Lower leg skin (tissue), 3 donors: ENCODE data around the gene HEMK1.

Experiments used
- POLR2A ChIP-seq, 2 donors: fragments of 450-650 bp; IDR thresholded peaks; one replicate each; pipeline ENCODE4 v1.6.1; 2016 to 2017; ENCODE audit warnings: antibody characterized with exemption in 2 of 2, mild to moderate bottlenecking in 1 of 2, moderate library complexity in 1 of 2
- TF ChIP-seq, protein P1 (sequence below), 3 donors: fragments of 450-650 bp; IDR thresholded peaks; one replicate each; pipeline ENCODE4 v1.5.1; 2016; ENCODE audit warnings: antibody characterized with exemption in 3 of 3, mild to moderate bottlenecking in 3 of 3, moderate library complexity in 2 of 3

- no peak for TF ChIP-seq POLR2A (IDR thresholded peaks at IDR 0.05)
- TF ChIP-seq, protein P1, sequence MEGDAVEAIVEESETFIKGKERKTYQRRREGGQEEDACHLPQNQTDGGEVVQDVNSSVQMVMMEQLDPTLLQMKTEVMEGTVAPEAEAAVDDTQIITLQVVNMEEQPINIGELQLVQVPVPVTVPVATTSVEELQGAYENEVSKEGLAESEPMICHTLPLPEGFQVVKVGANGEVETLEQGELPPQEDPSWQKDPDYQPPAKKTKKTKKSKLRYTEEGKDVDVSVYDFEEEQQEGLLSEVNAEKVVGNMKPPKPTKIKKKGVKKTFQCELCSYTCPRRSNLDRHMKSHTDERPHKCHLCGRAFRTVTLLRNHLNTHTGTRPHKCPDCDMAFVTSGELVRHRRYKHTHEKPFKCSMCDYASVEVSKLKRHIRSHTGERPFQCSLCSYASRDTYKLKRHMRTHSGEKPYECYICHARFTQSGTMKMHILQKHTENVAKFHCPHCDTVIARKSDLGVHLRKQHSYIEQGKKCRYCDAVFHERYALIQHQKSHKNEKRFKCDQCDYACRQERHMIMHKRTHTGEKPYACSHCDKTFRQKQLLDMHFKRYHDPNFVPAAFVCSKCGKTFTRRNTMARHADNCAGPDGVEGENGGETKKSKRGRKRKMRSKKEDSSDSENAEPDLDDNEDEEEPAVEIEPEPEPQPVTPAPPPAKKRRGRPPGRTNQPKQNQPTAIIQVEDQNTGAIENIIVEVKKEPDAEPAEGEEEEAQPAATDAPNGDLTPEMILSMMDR (IDR thresholded peaks at IDR 0.05) = no peak
Observed at GRCh38 chr3:50564321-50564720, 5.0 kb upstream of the HEMK1 start.
